Measurements from ENCODE around the gene CTAGE4.
"Not testable (repeated sequence)": the region's sequence is repeated elsewhere in the genome, so short reads cannot be mapped to it uniquely, and the experiment has no call there.

CTAGE4 gene

DNA sequence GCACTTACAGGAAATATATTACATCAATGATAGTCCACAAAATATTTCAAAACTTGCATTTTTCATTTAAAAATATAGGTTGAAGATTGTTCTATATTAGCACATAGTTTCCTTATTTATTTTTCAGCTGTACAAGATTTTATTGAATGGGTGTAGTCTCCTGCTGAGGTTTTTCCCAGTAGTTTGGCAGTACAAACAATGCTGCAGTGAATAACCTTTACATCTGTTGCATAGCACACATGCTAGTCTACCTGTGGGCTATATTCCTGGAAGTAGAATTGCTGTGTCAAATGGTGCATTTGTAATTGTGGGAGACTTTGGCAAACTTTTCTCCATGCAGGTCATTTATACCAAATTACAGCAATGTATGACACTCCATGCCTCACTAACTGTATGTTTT, 37.3 kb downstream of the CTAGE4 start:
- not testable (repeated sequence) for H3K4me2 ChIP-seq, H3K27ac ChIP-seq, H3K9ac ChIP-seq, H3K27me3 ChIP-seq, H3K4me1 ChIP-seq, H4K20me1 ChIP-seq, H3K9me3 ChIP-seq, H3K4me3 ChIP-seq, H3K36me3 ChIP-seq

DNA sequence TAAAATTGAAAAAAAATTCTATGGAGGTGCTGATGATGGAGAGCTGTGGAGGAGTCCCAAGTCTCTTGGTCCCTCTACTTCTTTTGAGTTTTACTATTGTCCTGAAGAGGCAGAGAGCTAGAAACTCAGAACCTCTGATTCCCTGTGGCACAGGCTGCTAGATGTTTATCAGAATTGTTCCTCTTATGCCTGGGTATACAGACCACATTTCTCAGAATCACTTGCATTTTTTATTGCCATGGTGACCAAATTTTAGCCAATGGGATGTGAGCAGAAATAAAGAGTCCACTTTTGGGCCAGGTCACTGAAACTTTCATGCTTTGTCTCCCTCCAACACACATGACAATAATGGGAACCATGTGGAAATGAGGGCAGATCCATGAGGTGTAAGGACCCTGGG, 40.4 kb downstream of the CTAGE4 start:
- H3K4me1 ChIP-seq, H4K20me1 ChIP-seq, H3K4me2 ChIP-seq, H3K27me3 ChIP-seq, H3K9me3 ChIP-seq, H3K4me3 ChIP-seq, H3K27ac ChIP-seq, H3K36me3 ChIP-seq, H3K9ac ChIP-seq: not testable (repeated sequence)

DNA sequence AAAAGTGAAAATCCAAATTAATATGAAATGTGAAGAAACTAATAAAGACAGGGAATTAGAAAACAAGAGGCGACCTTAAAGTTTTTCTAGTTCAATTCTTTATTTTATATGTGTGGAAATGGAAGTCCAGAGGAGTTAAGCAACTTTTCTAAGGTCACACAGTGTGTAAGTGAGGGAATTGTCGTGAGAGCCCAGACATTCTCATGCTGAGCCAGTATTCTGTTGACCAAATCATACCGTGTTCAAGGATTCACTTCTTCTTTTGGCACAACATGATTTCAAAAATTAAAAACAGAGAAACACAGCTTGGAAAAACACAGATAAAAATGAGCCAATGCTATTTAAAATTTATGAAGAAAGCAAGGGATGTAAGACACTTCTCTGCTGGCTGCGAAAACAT, 43.6 kb downstream of the CTAGE4 start:
- H3K9ac ChIP-seq, H3K36me3 ChIP-seq, H4K20me1 ChIP-seq, H3K4me2 ChIP-seq, H3K9me3 ChIP-seq, H3K27ac ChIP-seq, H3K4me1 ChIP-seq, H3K27me3 ChIP-seq, H3K4me3 ChIP-seq: not testable (repeated sequence)

DNA sequence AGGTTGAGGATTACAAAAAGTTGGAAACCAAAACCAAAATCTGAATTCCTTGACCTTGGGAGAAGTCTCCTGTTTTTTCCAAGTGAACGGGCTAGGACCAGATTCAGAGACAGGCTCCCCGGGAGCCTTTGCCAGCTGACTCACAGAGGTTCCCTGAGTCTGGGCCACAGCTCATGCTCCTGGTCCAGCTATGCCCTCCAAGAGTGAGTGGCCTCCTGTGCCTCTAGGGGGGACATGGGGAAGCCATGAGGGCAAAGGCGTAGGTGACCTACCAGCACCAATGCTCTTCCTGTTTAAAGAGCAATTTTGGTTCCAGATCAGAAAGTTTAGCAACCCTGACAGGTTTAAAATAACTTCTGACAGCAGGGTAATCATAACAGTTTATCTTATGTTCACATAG, 45.5 kb downstream of the CTAGE4 start:
- H3K27ac ChIP-seq, H3K4me2 ChIP-seq, H3K36me3 ChIP-seq, H3K27me3 ChIP-seq, H3K9me3 ChIP-seq, H3K4me1 ChIP-seq, H3K4me3 ChIP-seq, H3K9ac ChIP-seq, H4K20me1 ChIP-seq: not testable (repeated sequence)

DNA sequence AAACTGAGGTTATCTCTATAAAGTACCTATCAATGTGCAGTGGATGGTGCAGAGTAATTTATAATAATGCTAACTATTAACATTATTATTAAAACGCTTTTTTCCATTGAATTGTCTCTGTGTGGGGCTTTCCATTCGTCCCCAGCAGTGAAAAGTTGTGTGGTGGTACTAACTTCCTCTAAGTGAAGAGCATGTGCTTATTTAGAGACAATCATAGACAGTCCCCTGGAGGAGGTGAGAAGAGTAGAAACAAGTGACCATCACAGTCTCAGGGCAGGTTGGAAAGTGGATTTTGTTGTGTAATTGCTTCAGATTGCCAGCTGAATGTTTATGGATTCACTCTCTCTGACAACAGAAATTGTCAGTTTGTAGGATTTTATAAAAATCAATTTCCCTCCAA, 47.8 kb downstream of the CTAGE4 start:
- H3K4me1 ChIP-seq, H3K4me2 ChIP-seq, H3K27ac ChIP-seq, H3K4me3 ChIP-seq, H3K36me3 ChIP-seq, H3K27me3 ChIP-seq, H3K9ac ChIP-seq, H3K9me3 ChIP-seq, H4K20me1 ChIP-seq: not testable (repeated sequence)

DNA sequence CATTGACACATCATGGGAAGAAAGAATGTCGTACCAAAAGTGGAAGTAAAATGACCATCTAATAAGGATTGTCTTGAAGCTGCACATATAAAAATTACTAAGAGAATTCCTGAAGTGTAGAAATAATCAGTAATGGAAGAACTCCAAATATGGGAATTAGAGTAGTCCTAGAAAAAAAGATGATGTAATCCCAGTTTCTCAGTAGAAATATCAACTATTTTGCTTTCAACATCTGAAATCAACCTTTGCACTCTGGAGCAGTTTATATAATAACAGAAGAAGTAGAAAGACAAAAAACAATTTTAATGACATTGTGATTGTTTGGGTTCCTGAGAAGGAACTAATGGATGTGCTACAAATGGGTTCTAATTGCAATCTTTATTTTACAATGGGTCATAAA, 49.8 kb downstream of the CTAGE4 start:
- H3K4me2 ChIP-seq, H3K36me3 ChIP-seq, H3K4me1 ChIP-seq, H3K9ac ChIP-seq, H3K9me3 ChIP-seq, H3K4me3 ChIP-seq, H3K27me3 ChIP-seq, H3K27ac ChIP-seq, H4K20me1 ChIP-seq: not testable (repeated sequence)

Data from BLaER1 (cell line).